ENCODE results near the gene AFMID.
A peak's percentile ranks its signal among the peaks of the same experiment; 100 is the strongest.
"Not testable (repeated sequence)": the region's sequence is repeated elsewhere in the genome, so short reads cannot be mapped to it uniquely, and the experiment has no call there.

The AFMID gene

DNA sequence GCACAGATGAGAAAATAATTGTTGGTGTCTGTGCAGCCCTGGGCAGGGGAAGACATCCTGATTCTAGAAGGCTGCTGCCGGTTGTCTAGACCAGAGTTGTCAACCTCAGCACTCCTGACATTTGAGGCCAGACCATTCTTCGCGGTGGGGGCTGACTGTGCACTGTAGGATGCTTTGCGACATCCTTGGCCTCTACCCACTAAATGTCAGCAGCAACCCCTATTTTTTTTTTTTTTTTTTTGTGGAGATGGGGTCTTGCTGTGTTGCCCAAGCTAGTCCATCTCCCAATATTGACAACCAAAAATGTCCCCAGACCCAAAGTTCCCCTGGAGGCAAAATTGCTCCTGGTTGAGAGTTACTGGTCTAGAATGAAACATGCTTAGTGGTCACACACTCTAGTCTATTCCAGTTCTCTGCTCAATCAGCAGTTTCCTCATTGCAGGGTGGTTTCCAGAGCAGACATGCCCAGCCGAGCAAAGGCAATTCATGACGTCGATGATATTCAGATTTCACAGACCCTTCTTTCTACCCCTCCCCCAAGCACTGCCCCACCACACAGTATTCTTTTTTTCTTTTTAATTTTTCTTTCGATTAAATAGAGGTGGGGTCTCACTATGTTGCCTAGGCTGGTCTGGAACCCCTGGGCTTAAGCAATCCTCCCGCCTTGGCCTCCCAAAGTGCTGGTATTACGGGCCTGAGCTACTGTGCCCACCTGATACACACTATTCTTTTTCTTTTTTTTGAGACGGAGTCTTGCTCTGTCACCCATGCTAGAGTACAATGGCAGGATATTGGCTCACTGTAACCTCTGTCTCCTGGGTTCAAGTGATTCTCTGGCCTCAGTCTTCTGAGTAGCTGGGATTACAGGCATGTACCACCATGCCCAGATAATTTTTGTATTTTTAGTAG lies 32.0 kb upstream of the AFMID start:
- DNase-seq (ENCODE audit: low read depth in 2 of 2) = no peak

DNA sequence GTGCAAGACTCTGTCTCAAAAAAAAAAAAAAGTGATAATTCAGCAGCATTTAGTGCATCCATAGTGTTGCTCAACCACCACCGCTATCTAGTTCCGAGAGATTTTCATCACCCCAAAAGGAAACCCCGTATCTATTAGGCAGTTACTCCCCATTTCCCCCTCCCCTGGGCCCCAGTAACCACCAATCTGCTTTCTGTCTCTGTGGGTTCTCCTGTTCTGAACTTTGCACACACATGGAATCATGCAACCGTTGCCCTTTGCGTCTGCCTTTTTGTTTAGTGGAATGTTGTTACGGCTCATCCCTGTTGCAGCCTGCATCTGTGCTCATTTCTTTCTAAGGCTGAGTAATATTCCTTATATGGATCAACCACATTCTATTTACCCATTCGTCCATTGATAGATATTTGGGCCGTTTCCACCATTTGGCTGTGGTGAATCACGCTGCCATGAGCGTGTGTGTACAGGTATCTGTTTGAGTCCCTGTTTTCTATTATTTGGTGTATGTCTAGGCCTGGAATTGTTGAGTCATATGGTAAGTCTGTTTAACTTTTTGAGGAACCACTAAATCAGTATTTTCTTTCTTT lies 27.5 kb upstream of the AFMID start:
- DNase-seq (ENCODE audit: low read depth in 2 of 2) = no peak

DNA sequence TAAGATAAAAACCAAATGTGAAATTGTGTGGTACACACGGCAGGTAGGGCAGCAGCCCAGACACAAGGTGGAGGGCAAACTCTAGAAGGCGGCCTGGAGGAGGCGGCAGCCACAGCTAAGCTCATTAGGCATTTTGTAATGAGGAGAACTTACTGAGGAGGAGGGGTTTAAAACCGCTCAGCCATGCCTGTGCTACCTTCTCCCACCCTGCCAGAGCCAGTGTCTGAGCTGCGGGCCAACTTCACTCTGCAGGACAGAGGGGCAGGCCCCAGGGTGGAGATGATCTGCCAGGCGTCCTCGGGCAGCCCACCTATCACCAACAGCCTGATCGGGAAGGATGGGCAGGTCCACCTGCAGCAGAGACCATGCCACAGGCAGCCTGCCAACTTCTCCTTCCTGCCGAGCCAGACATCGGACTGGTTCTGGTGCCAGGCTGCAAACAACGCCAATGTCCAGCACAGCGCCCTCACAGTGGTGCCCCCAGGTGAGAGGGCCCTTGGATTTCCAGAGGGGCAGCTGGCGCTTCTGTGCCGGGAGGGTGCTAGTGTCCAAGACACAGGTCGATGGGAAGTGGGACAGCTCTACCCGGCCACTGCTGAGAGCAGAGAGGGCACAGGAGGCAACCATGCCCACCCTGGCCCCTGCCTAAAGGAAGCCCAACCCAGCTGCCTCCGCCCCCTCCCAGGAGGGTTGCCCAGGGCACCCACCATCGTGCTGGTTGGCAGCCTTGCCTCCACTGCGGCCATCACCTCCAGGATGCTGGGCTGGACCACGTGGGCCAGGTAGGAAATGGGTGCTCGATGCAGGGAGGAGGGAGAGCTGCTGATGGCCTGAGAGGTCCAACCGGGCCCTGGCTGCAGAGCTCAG lies 23.0 kb upstream of the AFMID start:
- DNase-seq (ENCODE audit: low read depth in 2 of 2) = no peak

DNA sequence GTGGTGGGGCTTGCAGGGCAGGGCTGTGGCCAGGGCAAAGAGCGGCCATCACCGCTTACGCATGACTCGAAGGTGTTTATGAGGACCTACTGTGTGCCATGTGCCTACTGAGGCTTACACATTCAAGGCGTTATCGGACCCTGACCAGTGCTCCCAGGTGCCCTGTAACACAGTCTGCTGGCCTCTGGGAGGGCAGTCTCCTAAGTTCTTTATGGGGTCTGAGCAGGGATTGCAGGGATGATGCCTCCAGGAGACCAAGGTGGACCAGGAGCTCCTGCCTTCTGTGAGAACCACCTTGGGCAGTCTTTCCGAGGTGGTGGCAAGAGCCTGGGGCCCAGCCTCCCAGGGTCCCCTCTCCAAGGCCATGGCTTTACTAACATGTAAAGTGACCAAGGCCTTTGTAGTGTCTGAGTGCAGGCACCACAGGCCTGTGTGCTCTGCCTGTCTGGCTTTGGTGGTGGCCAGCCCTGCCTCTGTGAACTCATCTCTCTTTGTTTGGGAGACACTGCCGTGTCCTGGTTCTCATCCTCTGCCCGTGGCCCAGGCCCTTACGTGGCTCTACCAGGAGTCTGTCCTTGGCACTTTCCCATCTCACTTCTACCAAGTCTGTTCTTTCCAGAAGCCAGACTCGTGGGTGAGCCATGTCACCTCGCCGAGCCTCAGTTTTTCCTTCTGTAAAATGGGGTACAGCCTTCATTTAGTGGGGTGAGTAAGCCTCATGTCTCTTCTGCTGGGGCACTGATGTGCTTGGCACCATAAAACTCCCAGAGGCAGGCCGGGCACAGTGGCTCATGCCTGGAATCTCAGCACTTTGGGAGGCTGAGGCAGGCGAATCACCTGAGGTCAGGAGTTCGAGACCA lies 22.2 kb upstream of the AFMID start:
- DNase-seq (ENCODE audit: low read depth in 2 of 2) = no peak

DNA sequence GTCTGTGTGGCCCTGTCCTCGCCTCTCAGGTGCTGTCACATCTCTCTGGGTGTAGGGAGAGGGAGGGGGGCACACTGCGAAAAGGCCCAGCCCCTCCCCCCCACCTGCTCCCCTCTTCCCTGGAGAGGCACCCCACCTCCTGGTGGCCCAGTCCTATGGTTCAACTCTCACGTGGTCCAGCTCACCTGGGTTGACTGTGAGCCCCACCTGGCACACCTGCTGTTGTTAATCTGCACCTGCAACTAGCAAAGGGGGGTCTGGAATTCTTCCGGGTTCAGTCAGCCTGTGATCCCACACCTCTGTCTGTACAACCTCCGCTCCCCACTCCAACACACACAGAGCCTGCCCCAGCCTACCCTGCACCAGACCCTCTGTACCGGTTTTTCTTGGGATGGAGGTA lies 20.7 kb upstream of the AFMID start:
- DNase-seq (ENCODE audit: low read depth in 2 of 2) = no peak

DNA sequence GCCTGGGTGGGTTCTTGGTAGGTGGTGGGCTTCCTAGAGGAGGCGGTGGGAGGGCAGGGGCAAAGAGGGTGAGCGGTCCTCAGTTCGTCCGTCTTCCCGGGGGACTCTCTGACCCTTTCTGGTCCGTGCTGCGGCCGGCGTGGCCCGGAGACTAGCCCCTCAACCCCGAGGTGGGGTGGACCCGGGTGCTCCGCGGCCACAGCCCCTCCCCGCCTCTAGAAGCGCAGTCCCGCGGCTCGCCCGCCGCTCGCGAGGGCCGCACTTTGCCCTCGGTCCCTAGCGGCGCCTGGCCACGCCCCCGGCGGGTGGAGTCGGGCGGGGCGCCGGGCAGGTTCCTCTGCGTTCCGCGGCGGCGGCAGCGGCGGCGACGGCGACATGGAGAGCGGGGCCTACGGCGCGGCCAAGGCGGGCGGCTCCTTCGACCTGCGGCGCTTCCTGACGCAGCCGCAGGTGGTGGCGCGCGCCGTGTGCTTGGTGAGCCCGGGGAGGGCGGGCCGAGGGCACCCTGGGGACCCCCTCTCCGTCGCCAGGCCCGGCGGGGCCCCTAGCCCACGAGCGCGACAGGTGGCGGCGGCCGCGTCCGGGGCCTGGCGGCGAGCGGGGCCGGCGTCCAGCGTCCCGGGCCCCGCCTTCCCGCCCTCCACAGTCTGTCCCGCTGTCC lies 18.8 kb upstream of the AFMID start, which contains the start of gene SYNGR2:
SYNGR2 (plus strand) TSS at position 340 of the 661 bp plus-strand sequence; CDS start at position 376, 36 bp downstream.
- DNase-seq (ENCODE audit: low read depth in 2 of 2) = peak; percentile 72 to 87

DNA sequence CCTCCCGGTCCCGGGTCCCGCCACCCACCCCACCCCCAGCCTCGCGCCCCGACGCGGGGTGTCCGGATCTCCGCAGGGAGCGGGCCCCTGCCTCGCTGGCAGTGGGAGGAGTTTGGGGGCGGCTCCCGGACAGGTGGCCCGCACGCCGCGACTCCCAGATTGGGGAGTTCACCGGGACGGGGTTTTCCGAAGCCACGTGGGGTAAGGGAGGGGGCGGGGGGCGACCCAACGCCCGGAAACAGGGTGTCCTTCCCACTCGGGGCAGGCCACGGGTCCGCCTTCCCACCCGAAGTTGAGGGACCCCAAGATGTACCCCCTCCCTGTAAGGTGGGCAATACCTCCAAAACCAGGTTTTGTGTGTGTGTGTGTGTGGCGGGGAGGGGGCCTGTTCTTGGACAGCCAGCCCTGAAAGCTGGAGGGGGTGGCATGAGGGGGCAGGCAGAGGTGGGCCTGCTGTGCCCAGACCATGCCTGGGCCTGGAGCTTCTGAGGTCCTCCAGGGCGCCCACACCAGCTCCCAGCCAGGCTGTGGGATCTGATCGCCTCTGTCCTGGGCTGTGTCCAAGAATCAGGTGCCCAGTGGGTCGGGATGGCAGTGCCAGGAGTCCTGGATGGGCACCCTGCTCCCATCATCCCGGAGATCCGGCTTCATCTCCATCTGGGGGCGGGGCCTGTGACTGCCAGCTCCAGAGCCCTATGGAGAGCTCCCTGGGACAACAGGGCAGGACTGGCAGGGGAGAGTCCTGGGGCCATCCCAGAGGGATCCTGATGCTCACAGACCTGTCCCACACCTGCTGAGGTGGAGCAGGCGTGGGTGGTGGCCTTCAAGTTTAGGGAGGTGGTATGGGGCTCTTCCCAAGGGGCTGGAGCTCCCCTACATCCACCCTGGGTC lies 18.0 kb upstream of the AFMID start:
- peak in 1 of 2 donors; percentile 53 for DNase-seq (ENCODE audit: low read depth in 2 of 2)

DNA sequence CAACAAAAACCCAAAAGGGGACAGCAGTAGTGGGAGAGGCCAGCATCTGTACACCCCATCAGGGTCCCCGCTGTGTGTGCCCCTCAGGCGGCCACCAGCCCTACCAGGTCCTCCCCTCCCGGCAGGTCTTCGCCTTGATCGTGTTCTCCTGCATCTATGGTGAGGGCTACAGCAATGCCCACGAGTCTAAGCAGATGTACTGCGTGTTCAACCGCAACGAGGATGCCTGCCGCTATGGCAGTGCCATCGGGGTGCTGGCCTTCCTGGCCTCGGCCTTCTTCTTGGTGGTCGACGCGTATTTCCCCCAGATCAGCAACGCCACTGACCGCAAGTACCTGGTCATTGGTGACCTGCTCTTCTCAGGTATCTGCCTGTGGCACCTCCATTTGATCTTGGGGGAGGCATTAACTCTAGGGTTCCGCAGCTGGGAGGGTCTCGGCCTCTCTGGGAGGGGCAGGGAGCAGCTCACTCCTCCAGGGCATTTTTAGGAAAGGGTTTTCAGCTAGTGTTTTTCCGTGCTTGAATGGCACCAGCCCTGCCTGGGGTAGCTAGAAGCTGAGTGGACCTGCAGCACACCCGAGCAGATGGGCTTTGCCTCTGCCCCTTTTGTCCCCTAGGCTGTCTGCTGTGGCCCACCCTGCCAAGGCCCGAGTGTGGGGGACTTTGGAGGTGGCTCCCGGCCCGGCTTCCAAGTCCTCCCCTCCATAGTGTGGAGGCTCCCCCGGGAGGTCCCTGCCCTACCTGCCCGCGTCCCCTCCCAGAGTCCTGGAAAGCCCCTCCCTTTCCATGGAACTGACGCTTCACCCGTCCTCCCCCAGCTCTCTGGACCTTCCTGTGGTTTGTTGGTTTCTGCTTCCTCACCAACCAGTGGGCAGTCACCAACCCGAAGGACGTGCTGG lies 16.2 kb upstream of the AFMID start:
- no peak for DNase-seq (ENCODE audit: low read depth in 2 of 2)

DNA sequence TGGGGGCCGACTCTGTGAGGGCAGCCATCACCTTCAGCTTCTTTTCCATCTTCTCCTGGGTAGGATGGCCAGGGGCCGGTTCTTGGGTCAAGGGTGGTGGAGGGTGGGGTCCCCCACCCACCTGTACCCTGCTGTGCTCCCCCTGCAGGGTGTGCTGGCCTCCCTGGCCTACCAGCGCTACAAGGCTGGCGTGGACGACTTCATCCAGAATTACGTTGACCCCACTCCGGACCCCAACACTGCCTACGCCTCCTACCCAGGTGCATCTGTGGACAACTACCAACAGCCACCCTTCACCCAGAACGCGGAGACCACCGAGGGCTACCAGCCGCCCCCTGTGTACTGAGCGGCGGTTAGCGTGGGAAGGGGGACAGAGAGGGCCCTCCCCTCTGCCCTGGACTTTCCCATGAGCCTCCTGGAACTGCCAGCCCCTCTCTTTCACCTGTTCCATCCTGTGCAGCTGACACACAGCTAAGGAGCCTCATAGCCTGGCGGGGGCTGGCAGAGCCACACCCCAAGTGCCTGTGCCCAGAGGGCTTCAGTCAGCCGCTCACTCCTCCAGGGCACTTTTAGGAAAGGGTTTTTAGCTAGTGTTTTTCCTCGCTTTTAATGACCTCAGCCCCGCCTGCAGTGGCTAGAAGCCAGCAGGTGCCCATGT lies 15.4 kb upstream of the AFMID start:
- DNase-seq (ENCODE audit: low read depth in 2 of 2) = not testable (repeated sequence)

DNA sequence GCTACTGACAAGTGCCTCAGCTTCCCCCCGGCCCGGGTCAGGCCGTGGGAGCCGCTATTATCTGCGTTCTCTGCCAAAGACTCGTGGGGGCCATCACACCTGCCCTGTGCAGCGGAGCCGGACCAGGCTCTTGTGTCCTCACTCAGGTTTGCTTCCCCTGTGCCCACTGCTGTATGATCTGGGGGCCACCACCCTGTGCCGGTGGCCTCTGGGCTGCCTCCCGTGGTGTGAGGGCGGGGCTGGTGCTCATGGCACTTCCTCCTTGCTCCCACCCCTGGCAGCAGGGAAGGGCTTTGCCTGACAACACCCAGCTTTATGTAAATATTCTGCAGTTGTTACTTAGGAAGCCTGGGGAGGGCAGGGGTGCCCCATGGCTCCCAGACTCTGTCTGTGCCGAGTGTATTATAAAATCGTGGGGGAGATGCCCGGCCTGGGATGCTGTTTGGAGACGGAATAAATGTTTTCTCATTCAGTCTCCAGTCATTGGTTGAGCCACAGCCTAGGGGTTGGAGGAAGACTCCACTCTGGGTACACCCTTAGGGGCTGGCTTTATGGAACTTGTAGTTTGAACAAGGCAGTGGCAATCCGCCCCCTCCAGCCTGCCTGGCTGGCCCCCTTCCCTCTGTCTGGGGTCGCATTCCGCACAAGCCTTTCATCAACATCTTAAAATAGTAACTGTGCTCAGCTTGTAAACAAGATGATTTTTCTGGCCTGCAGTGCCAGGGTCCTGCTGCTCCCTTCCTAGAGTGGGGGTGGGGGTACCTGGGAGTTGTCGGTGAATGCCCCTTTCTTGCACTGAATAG lies 14.7 kb upstream of the AFMID start:
- no peak for DNase-seq (ENCODE audit: low read depth in 2 of 2)

DNA sequence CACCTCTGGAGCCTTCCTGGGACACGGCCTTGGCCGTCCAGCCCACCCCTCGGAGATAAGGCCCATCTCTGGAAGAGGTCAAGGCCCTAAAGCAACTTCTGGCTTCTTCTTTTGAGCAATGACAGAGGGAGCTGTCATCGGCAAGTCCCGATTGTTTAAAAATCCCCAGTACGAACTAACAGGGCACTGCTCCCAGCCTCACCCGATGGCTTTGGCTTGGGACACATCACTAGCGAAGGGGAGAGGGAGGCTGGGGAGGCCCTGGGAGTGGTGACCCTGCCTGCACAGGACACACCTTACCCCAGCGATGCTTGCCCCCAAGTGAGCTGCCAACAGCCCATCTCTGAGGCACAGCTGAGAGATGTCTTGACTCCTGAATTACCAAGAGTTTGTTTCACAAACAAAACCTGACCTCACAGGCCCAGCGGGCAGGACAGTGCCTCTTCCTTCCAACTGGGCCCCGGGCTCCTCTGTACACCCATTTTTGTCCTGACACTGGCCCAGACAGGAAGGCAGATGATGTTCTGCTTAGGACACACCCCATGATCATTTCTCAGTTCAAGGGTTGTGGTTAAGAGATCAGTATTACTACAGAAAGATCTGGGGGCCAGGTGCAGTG lies 14.0 kb upstream of the AFMID start:
- no peak for DNase-seq (ENCODE audit: low read depth in 2 of 2)

DNA sequence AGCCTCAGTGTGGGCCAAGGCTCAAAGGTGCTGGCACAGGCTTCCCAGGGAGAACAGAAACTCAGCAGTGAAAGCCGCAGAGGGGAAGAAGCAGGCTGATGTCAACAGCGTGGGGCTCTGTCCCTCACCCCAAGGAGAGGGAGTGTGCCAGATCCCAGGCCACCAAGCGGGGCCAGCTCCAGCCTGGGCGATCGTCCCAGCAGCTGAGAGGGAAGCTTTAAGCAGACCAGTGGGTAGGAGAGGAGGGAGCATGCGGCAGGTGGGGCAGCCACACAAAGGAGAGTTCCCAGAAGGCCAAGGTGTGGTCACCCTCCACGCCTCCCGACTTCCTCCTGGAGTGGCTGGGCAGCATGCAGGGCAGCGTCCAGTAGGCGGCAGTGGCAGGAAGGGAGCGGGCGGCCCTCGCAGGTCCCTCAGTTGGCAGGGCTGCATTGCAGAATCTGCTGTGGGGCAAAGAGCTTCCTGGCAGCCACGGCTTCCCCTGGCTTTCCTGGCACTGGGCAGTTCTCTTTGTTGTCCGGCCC lies 12.8 kb upstream of the AFMID start:
- DNase-seq (ENCODE audit: low read depth in 2 of 2) = no peak

DNA sequence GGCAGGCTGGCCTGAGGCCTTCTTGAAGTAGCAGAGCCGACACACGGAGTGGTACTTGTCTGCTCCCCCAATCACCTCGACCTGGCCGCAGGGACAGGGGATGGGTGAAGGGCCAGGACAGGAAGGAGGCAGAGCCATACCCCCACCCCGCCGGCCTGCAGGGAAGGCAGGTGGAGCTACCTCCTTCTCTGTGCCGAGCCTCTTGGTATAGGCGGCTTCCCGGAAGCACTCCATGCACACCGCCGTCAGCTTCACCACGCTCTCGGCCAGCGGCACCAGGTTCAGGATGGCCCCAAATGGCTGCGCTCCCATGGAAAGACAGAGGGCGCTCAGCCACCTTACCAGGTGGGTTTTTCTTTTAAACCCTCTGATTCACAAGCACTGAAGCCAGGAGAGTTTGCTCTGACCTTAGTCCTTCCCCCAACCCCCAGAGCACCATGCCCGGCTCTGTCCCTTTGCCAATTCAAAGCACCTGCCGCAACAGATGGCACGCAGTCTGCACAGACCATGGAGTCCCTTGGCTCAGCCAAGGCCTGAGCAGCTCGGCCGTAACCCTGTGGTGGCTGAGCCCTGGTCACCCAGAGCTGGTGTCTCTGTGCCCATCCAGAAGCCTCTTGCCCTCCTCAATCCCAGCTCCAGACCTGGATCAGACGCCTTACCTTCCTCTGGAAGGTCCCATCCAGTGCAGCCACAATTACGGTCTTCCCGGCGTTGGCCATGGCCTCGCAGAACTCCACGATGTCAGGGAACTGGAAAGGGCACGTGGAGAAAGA lies 12.1 kb upstream of the AFMID start:
- no peak for DNase-seq (ENCODE audit: low read depth in 2 of 2)

DNA sequence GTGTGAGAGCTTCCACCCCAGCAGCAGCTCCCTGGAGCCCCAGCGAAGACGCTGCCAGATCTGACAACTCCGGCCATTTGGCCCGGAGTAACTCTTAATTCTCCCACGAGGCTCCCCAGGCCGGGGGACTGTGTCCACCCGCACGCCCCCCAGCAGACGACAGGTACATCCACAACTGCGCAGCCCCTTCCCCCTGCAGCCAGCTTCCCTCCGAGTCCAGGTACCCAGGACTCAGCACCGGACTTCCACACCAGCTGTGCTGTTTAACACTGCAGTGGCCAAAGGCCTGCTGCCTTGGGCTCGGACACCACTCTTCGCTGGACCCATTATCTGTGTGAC lies 11.6 kb upstream of the AFMID start:
- no peak for DNase-seq (ENCODE audit: low read depth in 2 of 2)

DNA sequence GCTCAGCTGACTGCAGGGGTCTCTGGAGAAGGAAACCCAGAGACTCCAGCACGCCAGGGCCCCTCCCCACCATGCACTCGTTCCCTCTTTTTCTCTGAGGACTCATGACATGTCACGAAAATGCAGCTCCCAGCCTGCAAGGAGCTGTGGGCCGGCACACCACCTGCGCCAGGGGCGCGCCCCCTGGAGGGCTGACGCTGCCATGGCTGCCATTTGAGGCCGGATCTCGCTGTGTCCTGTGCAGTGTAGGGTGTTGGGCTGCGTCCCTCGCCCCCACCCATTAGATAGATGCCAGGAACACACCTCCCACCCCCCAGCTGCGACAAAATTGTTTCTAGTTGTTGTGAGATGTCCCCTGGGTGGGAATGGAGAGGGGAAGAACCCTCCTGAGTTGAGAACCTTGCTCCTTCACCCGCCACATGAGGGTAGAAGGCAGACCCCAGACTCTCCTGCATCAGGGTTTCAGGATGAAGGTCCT lies 10.6 kb upstream of the AFMID start:
- DNase-seq (ENCODE audit: low read depth in 2 of 2) = peak; percentile 52 to 69

DNA sequence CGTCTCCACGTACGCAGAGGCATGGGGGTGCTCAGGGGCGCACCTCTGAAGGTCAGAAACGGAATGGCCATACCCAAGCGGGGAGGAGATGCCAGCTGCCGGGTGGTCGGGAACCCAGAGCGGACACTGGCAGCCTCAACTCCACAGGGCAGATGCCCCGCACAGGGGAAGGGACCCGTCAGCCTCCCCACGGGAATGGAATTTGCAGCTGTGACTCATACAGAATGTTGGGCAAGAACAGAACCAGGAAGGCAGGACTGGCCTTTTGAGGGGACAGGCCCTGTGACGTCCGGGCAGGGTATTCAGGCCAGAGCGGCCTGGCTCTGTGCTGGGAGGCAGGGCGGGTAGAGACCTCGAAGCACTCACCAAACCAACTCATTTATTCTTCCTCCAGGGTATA lies 7.8 kb upstream of the AFMID start:
- DNase-seq (ENCODE audit: low read depth in 2 of 2) = no peak
